Measurements from ENCODE around the gene ANKRD26. TPM values are rescaled to one million over a fixed set of nuclear protein-coding genes. Genes with fewer than 3 reads are reported as not detected.

ANKRD26 gene
- total RNA-seq, 2 donors from 2014 or later = 5.7 to 10.5 TPM

DNA sequence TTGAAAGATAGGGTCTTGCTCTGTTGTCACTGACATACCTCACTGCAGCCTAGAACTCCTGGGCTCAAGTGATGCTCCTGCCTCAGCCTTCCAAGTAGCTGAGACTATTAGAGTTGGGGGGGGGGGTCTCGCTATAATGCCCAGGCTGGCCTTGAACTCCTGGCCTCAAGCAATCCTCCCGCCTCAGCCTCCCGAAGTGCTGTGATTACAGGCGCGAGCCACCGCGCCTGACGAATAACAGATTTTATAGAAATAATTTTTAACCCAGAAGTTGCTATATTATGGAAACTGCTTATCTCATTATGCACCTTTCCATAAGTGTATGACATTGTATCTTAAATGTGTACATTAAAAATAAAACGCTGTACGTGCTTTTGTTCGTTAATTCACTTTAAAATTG, 846 bp downstream of the ANKRD26 start:
- TF ChIP-seq POLR2AphosphoS5 (IDR thresholded peaks at IDR 0.05) (no peak), POLR2A (IDR thresholded peaks at IDR 0.05) (no peak)
- TF ChIP-seq, protein P1, sequence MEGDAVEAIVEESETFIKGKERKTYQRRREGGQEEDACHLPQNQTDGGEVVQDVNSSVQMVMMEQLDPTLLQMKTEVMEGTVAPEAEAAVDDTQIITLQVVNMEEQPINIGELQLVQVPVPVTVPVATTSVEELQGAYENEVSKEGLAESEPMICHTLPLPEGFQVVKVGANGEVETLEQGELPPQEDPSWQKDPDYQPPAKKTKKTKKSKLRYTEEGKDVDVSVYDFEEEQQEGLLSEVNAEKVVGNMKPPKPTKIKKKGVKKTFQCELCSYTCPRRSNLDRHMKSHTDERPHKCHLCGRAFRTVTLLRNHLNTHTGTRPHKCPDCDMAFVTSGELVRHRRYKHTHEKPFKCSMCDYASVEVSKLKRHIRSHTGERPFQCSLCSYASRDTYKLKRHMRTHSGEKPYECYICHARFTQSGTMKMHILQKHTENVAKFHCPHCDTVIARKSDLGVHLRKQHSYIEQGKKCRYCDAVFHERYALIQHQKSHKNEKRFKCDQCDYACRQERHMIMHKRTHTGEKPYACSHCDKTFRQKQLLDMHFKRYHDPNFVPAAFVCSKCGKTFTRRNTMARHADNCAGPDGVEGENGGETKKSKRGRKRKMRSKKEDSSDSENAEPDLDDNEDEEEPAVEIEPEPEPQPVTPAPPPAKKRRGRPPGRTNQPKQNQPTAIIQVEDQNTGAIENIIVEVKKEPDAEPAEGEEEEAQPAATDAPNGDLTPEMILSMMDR (IDR thresholded peaks at IDR 0.05) = no peak
- Histone ChIP-seq H3K9me3 (no peaks in the 10 kb centered on the region), H3K36me3 (no peaks in the 10 kb centered on the region), H3K4me3 (peak overlapping the region; percentile 58 to 78), H3K4me1 (replicated peaks) (no peaks in the 10 kb centered on the region), H3K27me3 (replicated peaks; ENCODE audit: insufficient read depth) (no peaks in the 10 kb centered on the region), H3K27ac (peak overlapping the region; percentile 86)
- 35% methylated on average over 11 of the region's 11 CpGs for whole genome bisulfite sequencing
- intact Hi-C loops (cut with DNase I) = no loop called here
- DNase-seq (ENCODE audit: low spot score) = no peak

DNA sequence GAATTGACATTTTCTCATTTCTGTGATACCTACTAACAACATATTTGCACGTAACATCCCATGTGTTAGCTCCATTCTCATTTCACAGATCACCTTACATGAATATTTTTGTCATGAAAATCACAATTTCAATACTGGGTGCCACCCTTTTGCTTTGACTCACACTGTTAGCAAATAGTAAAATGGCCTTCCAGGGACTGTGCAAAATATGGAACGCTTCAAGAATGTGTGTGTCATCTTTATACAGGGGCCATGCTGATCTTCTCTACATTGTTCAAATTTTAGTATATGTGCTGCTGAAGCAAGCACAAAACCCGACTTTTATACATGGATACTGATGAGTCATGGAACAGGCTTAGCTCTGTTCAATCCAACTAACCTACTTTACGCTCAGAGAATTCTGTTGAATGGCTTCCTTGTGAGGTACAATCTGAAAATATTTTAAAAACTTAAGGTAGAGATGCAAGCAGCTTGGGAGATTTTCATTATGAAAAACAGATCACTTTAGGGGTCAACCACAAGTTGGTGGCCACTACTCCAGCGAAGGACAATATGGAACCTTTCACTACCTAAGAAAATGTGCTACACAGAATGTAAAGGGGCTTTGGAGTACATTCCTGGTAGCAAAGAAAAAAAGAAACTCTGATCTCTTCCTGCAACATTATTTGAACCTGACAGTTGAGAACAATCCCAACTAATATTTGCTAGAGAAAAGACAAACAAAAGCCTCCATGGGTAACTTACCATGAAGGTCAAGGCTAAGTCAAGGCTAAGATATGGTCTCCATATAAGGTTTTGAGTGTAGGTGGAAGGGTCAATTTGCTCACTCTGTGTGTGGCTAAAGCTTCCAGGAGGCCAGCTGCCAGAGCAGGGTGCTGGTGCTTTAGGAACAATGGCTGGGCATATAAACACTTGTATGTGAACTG, 11.9 kb downstream of the ANKRD26 start:
- H3K36me3 ChIP-seq = no peaks in the 10 kb centered on the region
- TF ChIP-seq, protein P1 (IDR thresholded peaks at IDR 0.05) = no peak
- TF ChIP-seq POLR2A (IDR thresholded peaks at IDR 0.05) (no peak), POLR2AphosphoS5 (IDR thresholded peaks at IDR 0.05) (no peak)
- DNase-seq (ENCODE audit: low spot score) = no peak
- no peak overlapping the region for H3K27ac ChIP-seq
- H3K9me3 ChIP-seq = no peaks in the 10 kb centered on the region
- H3K4me1 ChIP-seq (replicated peaks) = no peaks in the 10 kb centered on the region
- H3K4me3 ChIP-seq = no peak overlapping the region
- WGBS = 96% methylated on average over 5 of the region's 5 CpGs
- H3K27me3 ChIP-seq (replicated peaks; ENCODE audit: insufficient read depth) = no peaks in the 10 kb centered on the region
- intact Hi-C loops (cut with DNase I) = no loop called here

DNA sequence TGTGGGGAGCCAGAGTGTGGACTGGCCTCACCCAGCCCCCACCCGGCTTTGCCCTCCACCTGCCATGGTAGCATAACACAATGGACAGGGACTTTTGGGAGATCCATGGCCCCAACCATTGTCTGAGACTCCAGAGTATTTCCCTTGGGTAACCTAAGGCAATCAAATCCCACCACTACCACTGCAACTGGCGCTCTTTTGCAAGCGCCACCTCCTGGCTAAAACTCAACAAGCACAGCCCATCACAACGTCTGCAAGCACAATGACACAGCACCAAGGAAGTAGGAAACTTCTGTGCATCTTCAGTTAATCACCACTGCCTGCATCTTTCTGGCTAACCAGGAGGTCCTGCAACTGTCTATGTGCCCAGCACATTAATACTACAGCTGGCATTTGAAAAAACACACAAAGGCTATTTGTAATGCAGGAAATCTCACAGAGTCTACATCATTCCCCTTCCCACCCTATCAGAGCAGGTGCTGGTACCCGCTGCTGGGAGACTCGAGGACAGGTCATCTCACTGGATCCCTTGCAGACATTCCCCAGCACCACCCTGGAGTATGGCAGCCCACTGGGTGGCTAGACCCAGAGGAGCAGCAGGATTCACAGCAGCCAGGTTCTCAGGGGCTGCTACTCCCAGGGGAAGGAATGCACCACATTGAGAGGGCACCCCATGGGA, 27.7 kb downstream of the ANKRD26 start:
- DNase-seq (ENCODE audit: low spot score) = no peak
- WGBS = 93% methylated on average over 6 of the region's 6 CpGs
- Histone ChIP-seq H3K27ac (no peak overlapping the region), H3K36me3 (no peaks in the 10 kb centered on the region), H3K27me3 (replicated peaks; ENCODE audit: insufficient read depth) (no peaks in the 10 kb centered on the region), H3K4me1 (replicated peaks) (no peaks in the 10 kb centered on the region), H3K4me3 (no peak overlapping the region), H3K9me3 (no peaks in the 10 kb centered on the region)
- TF ChIP-seq POLR2A (IDR thresholded peaks at IDR 0.05) = no peak
- TF ChIP-seq, protein P1 (IDR thresholded peaks at IDR 0.05) = no peak
- no peak for TF ChIP-seq POLR2AphosphoS5 (IDR thresholded peaks at IDR 0.05)
- intact Hi-C loops (cut with DNase I) = no loop called here

DNA sequence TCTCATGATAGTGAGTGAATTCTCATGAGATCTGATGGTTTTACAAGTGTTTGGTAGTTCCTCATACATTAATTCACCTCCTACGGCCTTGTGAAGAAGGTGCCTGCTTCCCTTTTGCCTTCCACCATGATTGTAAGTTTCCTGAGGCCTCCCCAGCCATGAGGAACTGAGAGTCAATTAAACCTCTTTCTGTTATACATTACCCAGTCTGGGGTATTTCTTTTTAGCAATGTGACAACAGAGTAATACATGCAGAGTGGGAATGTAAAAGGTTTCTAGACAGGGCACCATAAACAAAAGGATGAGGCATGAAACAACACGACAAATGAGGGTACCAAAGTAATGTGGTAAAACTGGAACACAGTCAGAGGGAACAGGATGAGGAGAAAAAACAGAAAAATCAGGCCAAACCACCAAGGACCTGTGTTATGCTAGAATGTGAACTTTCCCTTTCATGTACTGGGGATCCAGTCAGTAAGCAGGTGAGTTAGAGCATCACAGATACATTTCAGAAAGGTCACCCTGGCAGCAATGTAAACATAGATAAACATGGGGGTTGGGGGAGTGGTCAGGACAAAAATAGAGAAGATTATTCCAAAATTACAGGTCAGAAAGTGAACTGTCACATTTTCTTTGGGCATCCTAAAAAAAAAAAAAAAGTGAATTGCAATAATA, 31.9 kb downstream of the ANKRD26 start:
- no peak overlapping the region for H3K4me3 ChIP-seq
- H3K27me3 ChIP-seq (replicated peaks; ENCODE audit: insufficient read depth) = no peaks in the 10 kb centered on the region
- TF ChIP-seq POLR2A (IDR thresholded peaks at IDR 0.05) = no peak
- TF ChIP-seq POLR2AphosphoS5 (IDR thresholded peaks at IDR 0.05) = no peak
- TF ChIP-seq, protein P1 (IDR thresholded peaks at IDR 0.05) = no peak
- intact Hi-C loops (cut with DNase I) = no loop called here
- 88% methylated on average over 2 of the region's 2 CpGs for WGBS
- H3K4me1 ChIP-seq (replicated peaks) = no peaks in the 10 kb centered on the region
- H3K36me3 ChIP-seq = no peaks in the 10 kb centered on the region
- no peak overlapping the region for H3K27ac ChIP-seq
- no peak for DNase-seq (ENCODE audit: low spot score)
- no peaks in the 10 kb centered on the region for H3K9me3 ChIP-seq

Data from prostate gland (tissue), 2 donors.